Panc1 (cell line): Measurements from ENCODE around the gene ELK1. TPM values are rescaled to one million over a fixed set of nuclear protein-coding genes. Genes with fewer than 3 reads are reported as not detected.

Experiments
- ATAC-seq: fragments of 200-7000 bp; cut with Tn5 transposase; 2 replicates; pipeline ENCODE4 v1.9.1; 2020; ENCODE audit warnings: mild to moderate bottlenecking, moderate library complexity
- BruUV-seq: library from RNA; stranded (reverse); fragments of 400-500 nt; replicated peaks from 2 replicates; lab custom pipeline; 2021; lab: Mats Ljungman, UMichigan
- CTCF ChIA-PET: fragments of 300-600 bp; sonication (Branson Sonifier 250); formaldehyde crosslinking; loops from one replicate; lab custom pipeline; 2022; ENCODE audit warnings: antibody characterized with exemption; lab: Charles Lee
- POLR2A ChIA-PET: fragments of 300-600 bp; sonication (Branson Sonifier 250); formaldehyde crosslinking; loops from one replicate; lab custom pipeline; 2022; ENCODE audit warnings: antibody characterized with exemption; lab: Charles Lee
- DNase-seq: peaks from one replicate; pipeline ENCODE4 v3.0.0-alpha.2; 2010; ENCODE audit warnings: low read depth, low spot score
- H3K27ac ChIP-seq: 2 replicates; pipeline ENCODE4 v1.5.1; 2011; ENCODE audit warnings: mild to moderate bottlenecking, low read length, inconsistent platforms
- H3K27me3 ChIP-seq: fragments of 200-500 bp; sonication (Bioruptor generic); 2 replicates; pipeline ENCODE4 v1.6.0; 2014; ENCODE audit warnings: low read length, inconsistent platforms; ENCODE audit not compliant: control insufficient read depth, insufficient read depth
- H3K36me3 ChIP-seq: fragments of 200-500 bp; sonication (Bioruptor generic); 2 replicates; pipeline ENCODE4 v1.5.1; 2014; ENCODE audit warnings: inconsistent platforms, mild to moderate bottlenecking, low read length, moderate library complexity; ENCODE audit not compliant: control insufficient read depth, insufficient read depth
- H3K4me1 ChIP-seq: 2 replicates; pipeline ENCODE4 v1.5.1; 2011; ENCODE audit warnings: inconsistent platforms, mild to moderate bottlenecking, low read length, moderate library complexity; ENCODE audit not compliant: control insufficient read depth, insufficient read depth
- H3K4me3 ChIP-seq, 2 experiments: 2 replicates each; pipeline ENCODE4 v1.5.1; 2011 to 2012; ENCODE audit warnings: low read depth in 2 of 2, low read length in 2 of 2, mild to moderate bottlenecking in 2 of 2, inconsistent platforms in 1 of 2, moderate library complexity in 1 of 2
- H3K9me3 ChIP-seq: fragments of 200-500 bp; sonication (Bioruptor generic); 2 replicates; pipeline ENCODE4 v1.5.1; 2014; ENCODE audit warnings: low read depth, mild to moderate bottlenecking, inconsistent platforms, low read length, moderate library complexity; ENCODE audit not compliant: control insufficient read depth, insufficient read depth
- POLR2AphosphoS5 ChIP-seq: IDR thresholded peaks from 2 replicates; pipeline ENCODE4 v1.6.1; 2012; ENCODE audit warnings: mild to moderate bottlenecking, low read depth, low read length, moderate library complexity
- REST ChIP-seq, 2 experiments: IDR thresholded peaks; 2 replicates each; pipeline ENCODE4 v1.6.1; 2011 to 2012; ENCODE audit warnings: low read depth in 2 of 2, control low read depth in 1 of 2, low read length in 1 of 2, mild to moderate bottlenecking in 1 of 2, moderate library complexity in 1 of 2; ENCODE audit not compliant: insufficient read depth in 1 of 2
- SIN3A ChIP-seq: IDR thresholded peaks from 2 replicates; pipeline ENCODE4 v1.6.1; 2012; ENCODE audit warnings: low read depth, mild to moderate bottlenecking, low read length, moderate library complexity, borderline replicate concordance; ENCODE audit not compliant: insufficient read depth
- TCF7L2 ChIP-seq: IDR thresholded peaks from 2 replicates; pipeline ENCODE4 v1.6.1; 2011; ENCODE audit warnings: mild to moderate bottlenecking, low read depth, low read length, inconsistent platforms
- in situ Hi-C: cut with HindIII; loops from 2 replicates; pipeline ENCODE4 v1.10.0; 2016; ENCODE audit warnings: low sequenced_read_pairs, low pct_unique_long_range_greater_than_20kb
- intact Hi-C: fragments of 100-400 bp; cut with micrococcal nuclease; formaldehyde crosslinking; loops from one replicate; pipeline ENCODE4 v1.10.0; 2022; ENCODE audit not compliant: unreplicated experiment
- total RNA-seq: library from RNA; stranded (reverse); gene quantifications from one replicate; pipeline ENCODE4 v1.2.1, GENCODE V29; 2021; ENCODE audit not compliant: unreplicated experiment
- TF ChIP-seq, protein P1 (sequence below): fragments of 450-650 bp; IDR thresholded peaks from 2 replicates; pipeline ENCODE4 v1.5.1; 2017; ENCODE audit warnings: mild to moderate bottlenecking

The ELK1 gene
- total RNA-seq, 1 experiment from 2014 or later, result 64.6 TPM

GRCh38 chrX:47659421-47659726, 9.0 kb upstream of the ELK1 start:
- no peak for TF ChIP-seq POLR2AphosphoS5
- TF ChIP-seq SIN3A, result no peak
- no peak for TF ChIP-seq REST (IDR thresholded peaks at IDR 0.05; ENCODE audit: insufficient read depth in 1 of 2, low read depth in 2 of 2, low read length in 1 of 2)
- TF ChIP-seq, protein P1, sequence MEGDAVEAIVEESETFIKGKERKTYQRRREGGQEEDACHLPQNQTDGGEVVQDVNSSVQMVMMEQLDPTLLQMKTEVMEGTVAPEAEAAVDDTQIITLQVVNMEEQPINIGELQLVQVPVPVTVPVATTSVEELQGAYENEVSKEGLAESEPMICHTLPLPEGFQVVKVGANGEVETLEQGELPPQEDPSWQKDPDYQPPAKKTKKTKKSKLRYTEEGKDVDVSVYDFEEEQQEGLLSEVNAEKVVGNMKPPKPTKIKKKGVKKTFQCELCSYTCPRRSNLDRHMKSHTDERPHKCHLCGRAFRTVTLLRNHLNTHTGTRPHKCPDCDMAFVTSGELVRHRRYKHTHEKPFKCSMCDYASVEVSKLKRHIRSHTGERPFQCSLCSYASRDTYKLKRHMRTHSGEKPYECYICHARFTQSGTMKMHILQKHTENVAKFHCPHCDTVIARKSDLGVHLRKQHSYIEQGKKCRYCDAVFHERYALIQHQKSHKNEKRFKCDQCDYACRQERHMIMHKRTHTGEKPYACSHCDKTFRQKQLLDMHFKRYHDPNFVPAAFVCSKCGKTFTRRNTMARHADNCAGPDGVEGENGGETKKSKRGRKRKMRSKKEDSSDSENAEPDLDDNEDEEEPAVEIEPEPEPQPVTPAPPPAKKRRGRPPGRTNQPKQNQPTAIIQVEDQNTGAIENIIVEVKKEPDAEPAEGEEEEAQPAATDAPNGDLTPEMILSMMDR, result no peak
- peak; percentile 80; the same call in 1 of the 2 replicates for TF ChIP-seq TCF7L2
- in situ Hi-C loops, result no loop called here
- peak overlapping the region; percentile 95 for H3K27ac ChIP-seq
- intact Hi-C loops, result no loop called here
- ATAC-seq (no peak), DNase-seq (no peak)
- H3K9me3 ChIP-seq, result no peaks in the 10 kb centered on the region
- CTCF ChIA-PET, result no interaction called here
- H3K4me3 ChIP-seq, result peak overlapping the region; percentile 65 to 66
- peaks cover 5% of the 10 kb centered on the region; the same call in 1 of the 2 replicates for H3K36me3 ChIP-seq
- peaks cover 3% of the 10 kb centered on the region; the same call in 1 of the 2 replicates for H3K4me1 ChIP-seq
- POLR2A ChIA-PET, result no interaction called here
- TSS peak; percentile 96 for BruUV-seq
- H3K27me3 ChIP-seq, result no peaks in the 10 kb centered on the region

DNA sequence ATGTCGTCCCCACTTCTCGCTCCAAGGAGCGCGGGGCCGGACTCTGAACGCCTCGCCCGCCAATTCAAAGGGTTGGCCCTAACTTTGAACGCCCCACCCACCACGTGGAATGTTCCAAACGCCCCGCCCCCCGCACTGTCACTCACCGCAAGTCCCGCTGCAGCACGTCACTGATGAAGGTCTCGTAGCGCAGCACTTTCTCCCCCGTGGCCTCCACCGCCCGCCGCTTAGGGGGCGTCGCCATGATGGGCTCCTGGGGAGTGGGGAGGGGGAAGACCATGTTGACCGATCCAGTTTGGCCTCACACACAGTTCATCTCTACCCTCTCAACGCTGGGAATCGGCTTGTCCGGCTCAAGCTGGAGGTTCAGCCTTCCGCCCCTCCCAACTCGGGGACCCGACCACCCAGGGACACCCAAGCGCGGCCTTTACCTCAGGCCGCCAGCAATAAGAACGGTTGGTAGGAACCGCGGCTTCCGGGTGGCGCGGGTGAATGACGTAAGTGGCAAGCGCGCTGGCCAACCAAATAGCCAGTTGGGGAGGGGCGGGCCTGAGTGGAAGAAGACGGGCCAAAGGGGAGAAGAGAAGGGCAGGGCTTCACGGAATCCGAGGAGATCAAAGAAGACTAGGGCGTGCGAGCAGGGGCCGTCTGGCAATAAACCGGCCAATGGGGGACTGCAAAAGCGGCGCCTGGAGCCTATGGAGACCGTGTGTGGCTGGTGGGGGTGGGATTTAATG, 8.5 kb upstream of the ELK1 start, which contains the start of gene UXT:
Gene UXT (minus strand): TSS at position 497 of the 737 bp plus-strand sequence. CDS start 253 bp downstream, at position 244.
- in situ Hi-C loops, result no loop called here

More for the DNA sequence above, 8.5 kb upstream of the ELK1 start, which contains the start of gene UXT:
- H3K4me1 ChIP-seq, result peaks cover 3% of the 10 kb centered on the region; the same call in 1 of the 2 replicates
- POLR2A ChIA-PET, result no interaction called here
- H3K36me3 ChIP-seq, result peaks cover 5% of the 10 kb centered on the region; the same call in 1 of the 2 replicates
- peak; percentile 67; the same call in 1 of the 2 replicates for TF ChIP-seq POLR2AphosphoS5
- TF ChIP-seq, protein P1, result no peak
- TF ChIP-seq REST (IDR thresholded peaks at IDR 0.05; ENCODE audit: insufficient read depth in 1 of 2, low read depth in 2 of 2, low read length in 1 of 2), result no peak
- TF ChIP-seq TCF7L2, result peak; percentile 99
- TF ChIP-seq SIN3A, result 0 out of 2 replicates have a peak, but pooled peaks have one; percentile 45
- no peaks in the 10 kb centered on the region for H3K27me3 ChIP-seq
- BruUV-seq, result no TSS peak
- peak within 1 kb of the TSS; percentile 65 to 66 for H3K4me3 ChIP-seq
- H3K27ac ChIP-seq, result peak within 1 kb of the TSS; percentile 95
- H3K9me3 ChIP-seq, result no peaks in the 10 kb centered on the region
- intact Hi-C loops, result no loop called here
- peak; percentile 78 for DNase-seq
- ATAC-seq, result peak; percentile 94
- CTCF ChIA-PET, result no interaction called here
